ENCODE data around the gene NDUFB2.
"Not testable (repeated sequence)": the region's sequence is repeated elsewhere in the genome, so short reads cannot be mapped to it uniquely, and the experiment has no call there.

NDUFB2 gene

GRCh38 chr7:140657891-140658290 is 38.6 kb upstream of the NDUFB2 start:
- Histone ChIP-seq H3K27ac (ENCODE audit: low read depth, low read length) (no peak overlapping the region), H3K36me3 (ENCODE audit: control insufficient read depth, insufficient read depth, low read length) (no peaks in the 10 kb centered on the region)

DNA sequence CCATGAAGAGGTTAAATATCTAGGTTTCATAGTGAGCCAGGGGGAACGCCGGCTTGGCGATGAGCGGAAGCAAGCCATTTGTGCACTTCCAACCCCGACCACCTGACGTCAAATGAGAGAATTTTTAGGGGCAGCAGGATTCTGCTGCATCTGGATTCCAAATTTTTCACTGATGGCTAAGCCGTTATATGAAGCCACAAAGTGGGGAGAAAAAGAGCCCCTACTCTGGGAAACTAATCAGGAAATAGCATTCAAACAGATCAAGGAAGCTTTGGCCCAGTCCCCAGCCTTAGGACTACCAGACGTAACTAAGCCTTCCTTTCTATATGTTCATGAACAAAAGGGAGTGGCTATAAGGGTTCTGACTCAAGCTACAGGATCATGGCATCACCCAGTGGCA is 36.7 kb upstream of the NDUFB2 start:
- H3K9ac ChIP-seq (ENCODE audit: low read length): no peak overlapping the region
- H3K4me1 ChIP-seq (ENCODE audit: control insufficient read depth, insufficient read depth, low read length): peaks cover 3% of the 10 kb centered on the region; the same call in 1 of the 2 replicates
- H3K27me3 ChIP-seq (ENCODE audit: control insufficient read depth, insufficient read depth, low read length): no peaks in the 10 kb centered on the region
- H3K36me3 ChIP-seq (ENCODE audit: control insufficient read depth, insufficient read depth, low read length): no peaks in the 10 kb centered on the region
- H3K27ac ChIP-seq (ENCODE audit: low read depth, low read length): no peak overlapping the region
- no peak overlapping the region for H3K4me3 ChIP-seq (ENCODE audit: low read depth, low read length)
- no peaks in the 10 kb centered on the region for H3K9me3 ChIP-seq (ENCODE audit: control insufficient read depth, insufficient read depth, low read depth, low read length)

More at GRCh38 chr7:140657891-140658290, 38.6 kb upstream of the NDUFB2 start:
- Histone ChIP-seq H3K9ac (ENCODE audit: low read length) (no peak overlapping the region), H3K27me3 (ENCODE audit: control insufficient read depth, insufficient read depth, low read length) (no peaks in the 10 kb centered on the region), H3K4me3 (ENCODE audit: low read depth, low read length) (no peak overlapping the region), H3K9me3 (ENCODE audit: control insufficient read depth, insufficient read depth, low read depth, low read length) (no peaks in the 10 kb centered on the region), H3K4me1 (ENCODE audit: control insufficient read depth, insufficient read depth, low read length) (peaks cover 6% of the 10 kb centered on the region; the same call in 1 of the 2 replicates)

DNA sequence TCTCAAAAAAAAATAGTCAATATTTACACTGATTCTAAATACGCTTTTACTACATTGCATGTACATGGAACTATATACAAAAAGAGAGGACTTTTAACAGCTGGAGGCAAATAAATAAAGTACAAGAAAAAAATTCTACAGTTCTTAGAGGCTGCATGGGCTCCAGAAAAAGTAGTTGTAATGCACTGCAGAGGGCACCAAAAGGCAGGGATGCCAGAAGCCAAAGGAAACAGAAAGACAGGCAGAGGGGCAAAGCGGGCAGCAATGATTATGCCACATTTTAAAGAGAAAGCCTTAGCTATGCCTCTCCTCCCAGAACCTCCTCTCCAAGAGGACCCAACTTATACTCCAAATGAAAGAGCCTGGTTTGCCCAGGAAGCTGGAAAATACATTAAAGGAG is 35.4 kb upstream of the NDUFB2 start:
- Histone ChIP-seq H3K9me3 (ENCODE audit: control insufficient read depth, insufficient read depth, low read depth, low read length) (no peaks in the 10 kb centered on the region), H3K27ac (ENCODE audit: low read depth, low read length) (no peak overlapping the region), H3K27me3 (ENCODE audit: control insufficient read depth, insufficient read depth, low read length) (no peaks in the 10 kb centered on the region), H3K4me3 (ENCODE audit: low read depth, low read length) (no peak overlapping the region), H3K9ac (ENCODE audit: low read length) (no peak overlapping the region), H3K36me3 (ENCODE audit: control insufficient read depth, insufficient read depth, low read length) (no peaks in the 10 kb centered on the region), H3K4me1 (ENCODE audit: control insufficient read depth, insufficient read depth, low read length) (peaks cover 3% of the 10 kb centered on the region; the same call in 1 of the 2 replicates)

DNA sequence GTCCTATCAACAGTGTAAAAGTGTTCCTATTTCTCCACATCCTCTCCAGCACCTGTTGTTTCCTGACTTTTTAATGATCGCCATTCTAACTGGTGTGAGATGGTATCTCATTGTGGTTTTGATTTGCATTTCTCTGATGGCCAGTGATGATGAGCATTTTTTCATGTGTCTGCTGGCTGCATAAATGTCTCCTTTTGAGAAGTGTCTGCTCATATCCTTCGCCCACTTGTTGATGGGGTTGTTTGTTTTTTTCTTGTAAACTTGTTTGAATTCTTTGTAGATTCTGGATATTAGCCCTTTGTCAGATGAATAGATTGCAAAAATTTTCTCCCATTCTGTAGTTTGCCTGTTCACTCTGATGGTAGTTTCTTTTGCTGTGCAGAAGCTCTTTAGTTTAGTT is 33.6 kb upstream of the NDUFB2 start:
- H3K4me3 ChIP-seq (ENCODE audit: low read depth, low read length); H3K9ac ChIP-seq (ENCODE audit: low read length); H3K9me3 ChIP-seq (ENCODE audit: control insufficient read depth, insufficient read depth, low read depth, low read length); H3K36me3 ChIP-seq (ENCODE audit: control insufficient read depth, insufficient read depth, low read length); H3K4me1 ChIP-seq (ENCODE audit: control insufficient read depth, insufficient read depth, low read length); H3K27me3 ChIP-seq (ENCODE audit: control insufficient read depth, insufficient read depth, low read length); H3K27ac ChIP-seq (ENCODE audit: low read depth, low read length): not testable (repeated sequence)

- Histone ChIP-seq H3K27me3 (ENCODE audit: control insufficient read depth, insufficient read depth, low read length) (no peaks in the 10 kb centered on the region; the same call in 1 of the 2 replicates), H3K27ac (ENCODE audit: low read depth, low read length) (no peak overlapping the region), H3K4me3 (ENCODE audit: low read depth, low read length) (no peak overlapping the region), H3K9ac (ENCODE audit: low read length) (no peak overlapping the region), H3K4me1 (ENCODE audit: control insufficient read depth, insufficient read depth, low read length) (peaks cover 5% of the 10 kb centered on the region; the same call in 1 of the 2 replicates), H3K9me3 (ENCODE audit: control insufficient read depth, insufficient read depth, low read depth, low read length) (no peaks in the 10 kb centered on the region), H3K36me3 (ENCODE audit: control insufficient read depth, insufficient read depth, low read length) (no peaks in the 10 kb centered on the region)
Observed at GRCh38 chr7:140667476-140667875, 29.0 kb upstream of the NDUFB2 start.

DNA sequence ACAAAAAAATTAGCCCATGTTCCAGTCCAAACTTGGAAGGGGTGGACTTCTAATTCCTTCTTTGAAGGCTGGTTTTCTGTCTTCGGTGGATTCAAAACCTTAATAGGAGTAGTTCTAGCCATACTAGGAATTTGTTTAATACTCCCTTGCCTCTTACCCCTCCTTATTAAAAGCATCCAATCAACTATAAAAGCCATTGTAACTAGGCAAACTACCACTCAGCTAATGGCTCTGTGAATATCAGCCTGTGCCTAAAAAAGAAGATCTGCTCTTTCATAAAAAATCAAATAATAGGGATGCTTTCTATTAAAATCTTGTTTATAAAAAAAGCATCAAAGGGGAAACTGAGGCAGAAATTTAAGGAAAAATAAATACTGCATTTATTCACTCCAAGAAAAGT is 27.9 kb upstream of the NDUFB2 start:
- Histone ChIP-seq H3K9me3 (ENCODE audit: control insufficient read depth, insufficient read depth, low read depth, low read length) (no peaks in the 10 kb centered on the region), H3K9ac (ENCODE audit: low read length) (no peak overlapping the region), H3K27me3 (ENCODE audit: control insufficient read depth, insufficient read depth, low read length) (peaks cover 6% of the 10 kb centered on the region; the same call in 1 of the 2 replicates), H3K36me3 (ENCODE audit: control insufficient read depth, insufficient read depth, low read length) (no peaks in the 10 kb centered on the region), H3K4me3 (ENCODE audit: low read depth, low read length) (no peak overlapping the region), H3K27ac (ENCODE audit: low read depth, low read length) (no peak overlapping the region), H3K4me1 (ENCODE audit: control insufficient read depth, insufficient read depth, low read length) (peaks cover 10% of the 10 kb centered on the region; the same call in 1 of the 2 replicates)

- peaks cover 12% of the 10 kb centered on the region; the same call in 1 of the 2 replicates for H3K27me3 ChIP-seq (ENCODE audit: control insufficient read depth, insufficient read depth, low read length)
- H3K9me3 ChIP-seq (ENCODE audit: control insufficient read depth, insufficient read depth, low read depth, low read length): no peaks in the 10 kb centered on the region
- no peak overlapping the region for H3K4me3 ChIP-seq (ENCODE audit: low read depth, low read length)
- peaks cover 13% of the 10 kb centered on the region; the same call in 1 of the 2 replicates for H3K4me1 ChIP-seq (ENCODE audit: control insufficient read depth, insufficient read depth, low read length)
- H3K27ac ChIP-seq (ENCODE audit: low read depth, low read length): no peak overlapping the region
- H3K36me3 ChIP-seq (ENCODE audit: control insufficient read depth, insufficient read depth, low read length): no peaks in the 10 kb centered on the region
- no peak overlapping the region for H3K9ac ChIP-seq (ENCODE audit: low read length)
Observed at GRCh38 chr7:140669352-140669751, 27.2 kb upstream of the NDUFB2 start.

- H3K36me3 ChIP-seq (ENCODE audit: control insufficient read depth, insufficient read depth, low read length); H3K27ac ChIP-seq (ENCODE audit: low read depth, low read length); H3K9me3 ChIP-seq (ENCODE audit: control insufficient read depth, insufficient read depth, low read depth, low read length); H3K9ac ChIP-seq (ENCODE audit: low read length); H3K4me3 ChIP-seq (ENCODE audit: low read depth, low read length): not testable (repeated sequence)
- Histone ChIP-seq H3K4me1 (ENCODE audit: control insufficient read depth, insufficient read depth, low read length) (peaks cover 13% of the 10 kb centered on the region; the same call in 1 of the 2 replicates), H3K27me3 (ENCODE audit: control insufficient read depth, insufficient read depth, low read length) (peaks cover 12% of the 10 kb centered on the region; the same call in 1 of the 2 replicates)
Observed at GRCh38 chr7:140669862-140670261, 26.6 kb upstream of the NDUFB2 start.

DNA sequence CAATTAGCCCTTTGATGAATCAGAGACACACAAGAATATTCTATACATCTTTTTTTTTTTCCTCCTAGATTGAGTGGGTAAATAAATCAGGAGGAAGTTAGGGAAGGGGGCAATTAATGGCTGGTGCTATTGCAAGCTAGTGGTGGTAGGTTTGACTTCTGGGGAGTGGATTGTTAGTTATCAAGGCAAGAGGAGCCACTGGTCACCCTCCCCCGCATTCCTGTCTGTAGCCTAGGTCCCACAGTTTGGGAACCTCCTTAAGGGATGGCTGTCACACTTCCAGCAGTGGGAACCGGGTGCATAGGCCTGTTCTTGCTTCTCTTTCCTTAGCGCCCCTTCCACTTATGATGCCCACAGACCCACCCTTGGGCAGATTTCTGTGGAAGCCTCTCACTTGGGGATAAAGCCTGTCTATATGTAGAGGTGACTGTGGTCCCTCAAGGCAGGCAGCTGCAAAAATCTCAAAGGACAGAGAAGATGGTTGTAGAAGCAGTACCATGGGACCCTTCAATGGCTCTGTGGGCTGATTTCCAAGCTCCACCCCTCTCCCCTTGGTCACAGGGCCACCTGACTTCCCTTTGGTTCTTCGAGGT is 26.1 kb upstream of the NDUFB2 start:
- Histone ChIP-seq H3K36me3 (ENCODE audit: control insufficient read depth, insufficient read depth, low read length) (no peaks in the 10 kb centered on the region), H3K27me3 (ENCODE audit: control insufficient read depth, insufficient read depth, low read length) (peaks cover 12% of the 10 kb centered on the region; the same call in 1 of the 2 replicates), H3K4me3 (ENCODE audit: low read depth, low read length) (no peak overlapping the region), H3K4me1 (ENCODE audit: control insufficient read depth, insufficient read depth, low read length) (peaks cover 14% of the 10 kb centered on the region), H3K9ac (ENCODE audit: low read length) (no peak overlapping the region), H3K9me3 (ENCODE audit: control insufficient read depth, insufficient read depth, low read depth, low read length) (no peaks in the 10 kb centered on the region), H3K27ac (ENCODE audit: low read depth, low read length) (no peak overlapping the region)

GRCh38 chr7:140671966-140672365 is 24.5 kb upstream of the NDUFB2 start:
- Histone ChIP-seq H3K27ac (ENCODE audit: low read depth, low read length) (no peak overlapping the region), H3K9me3 (ENCODE audit: control insufficient read depth, insufficient read depth, low read depth, low read length) (no peaks in the 10 kb centered on the region), H3K9ac (ENCODE audit: low read length) (no peak overlapping the region), H3K36me3 (ENCODE audit: control insufficient read depth, insufficient read depth, low read length) (no peaks in the 10 kb centered on the region), H3K27me3 (ENCODE audit: control insufficient read depth, insufficient read depth, low read length) (peaks cover 12% of the 10 kb centered on the region; the same call in 1 of the 2 replicates), H3K4me1 (ENCODE audit: control insufficient read depth, insufficient read depth, low read length) (peaks cover 17% of the 10 kb centered on the region), H3K4me3 (ENCODE audit: low read depth, low read length) (peak overlapping the region; percentile 88)

GRCh38 chr7:140672382-140673062 is 24.0 kb upstream of the NDUFB2 start, which contains the start of gene ADCK2:
TSS of gene ADCK2 (plus strand) at chr7:140672945. CDS start at chr7:140673331, 386 bp downstream.
- H3K9me3 ChIP-seq (ENCODE audit: control insufficient read depth, insufficient read depth, low read depth, low read length): no peaks in the 10 kb centered on the region
- peak within 1 kb of the TSS; percentile 88 for H3K4me3 ChIP-seq (ENCODE audit: low read depth, low read length)
- H3K9ac ChIP-seq (ENCODE audit: low read length): peak within 1 kb of the TSS; percentile 45
- H3K36me3 ChIP-seq (ENCODE audit: control insufficient read depth, insufficient read depth, low read length): no peaks in the 10 kb centered on the region
- H3K27ac ChIP-seq (ENCODE audit: low read depth, low read length): no peak within 1 kb of the TSS
- peaks cover 17% of the 10 kb centered on the region for H3K4me1 ChIP-seq (ENCODE audit: control insufficient read depth, insufficient read depth, low read length)
- peaks cover 12% of the 10 kb centered on the region; the same call in 1 of the 2 replicates for H3K27me3 ChIP-seq (ENCODE audit: control insufficient read depth, insufficient read depth, low read length)

Data from HUES6 (cell line).